Uterus (tissue), 2 donors: Measurements from ENCODE around the gene SIAH2.

Experiments used
- CTCF ChIP-seq, 4 experiments: fragments of 200-600 bp in 2 of 4; fragments of 450-650 bp in 2 of 4; sonication (generic) in 2 of 4; IDR thresholded peaks; one replicate each; pipeline ENCODE4 v1.5.1; 2016 to 2019; ENCODE audit warnings: antibody characterized with exemption in 4 of 4, mild to moderate bottlenecking in 2 of 4, moderate library complexity in 1 of 4
- POLR2A ChIP-seq, 2 donors: fragments of 450-650 bp; IDR thresholded peaks; one replicate each; pipeline ENCODE4 v1.6.1; 2016; ENCODE audit warnings: antibody characterized with exemption in 2 of 2, mild to moderate bottlenecking in 1 of 2, moderate library complexity in 1 of 2

GRCh38 chr3:150806185-150806835 is 43.3 kb upstream of the SIAH2 start:
- TF ChIP-seq CTCF (IDR thresholded peaks at IDR 0.05) (no peak), POLR2A (IDR thresholded peaks at IDR 0.05) (no peak)
